ENCODE measurements around the gene USP17L28. TPM values are rescaled to one million over a fixed set of nuclear protein-coding genes. Genes with fewer than 3 reads are reported as not detected.
"Not testable (repeated sequence)": the region's sequence is repeated elsewhere in the genome, so short reads cannot be mapped to it uniquely, and the experiment has no call there.

USP17L28 gene
- total and polyA plus RNA-seq, 4 donors, result not detected

GRCh38 chr4:9353338-9353737 lies 4.6 kb downstream of the USP17L28 start, which contains the start of gene USP17L29:
USP17L29 (plus strand) TSS chr4:9353638; CDS start chr4:9353638, 0 bp downstream.
- H3K9me3 ChIP-seq (ENCODE audit: control insufficient read depth in 4 of 4, low read length in 3 of 4); H3K4me1 ChIP-seq (ENCODE audit: control insufficient read depth in 4 of 4, insufficient read depth in 4 of 4, low read length in 3 of 4); H3K27me3 ChIP-seq (ENCODE audit: control insufficient read depth in 4 of 4, insufficient read depth in 4 of 4, low read length in 3 of 4); H3K4me3 ChIP-seq (ENCODE audit: low read depth in 1 of 3, low read length in 3 of 3); H3K9ac ChIP-seq (ENCODE audit: low read depth in 1 of 2, low read length in 2 of 2); H3K27ac ChIP-seq (ENCODE audit: low read depth in 1 of 2, low read length in 2 of 2); H3K36me3 ChIP-seq (ENCODE audit: control insufficient read depth in 4 of 4, insufficient read depth in 3 of 4, low read depth in 1 of 4, low read length in 3 of 4); DNase-seq (ENCODE audit: low spot score): not testable (repeated sequence)
- WGBS, result no CpG with 5 or more reads among the region's 15 CpGs

GRCh38 chr4:9362829-9363228 lies 14.1 kb downstream of the USP17L28 start, which contains the start of gene USP17L30:
USP17L30 (plus strand) TSS chr4:9363129; CDS start chr4:9363129, 0 bp downstream.
- not testable (repeated sequence) for H3K27ac ChIP-seq (ENCODE audit: low read depth in 1 of 2, low read length in 2 of 2); H3K9ac ChIP-seq (ENCODE audit: low read depth in 1 of 2, low read length in 2 of 2); H3K27me3 ChIP-seq (ENCODE audit: control insufficient read depth in 4 of 4, insufficient read depth in 4 of 4, low read length in 3 of 4); DNase-seq (ENCODE audit: low spot score); H3K4me3 ChIP-seq (ENCODE audit: low read depth in 1 of 3, low read length in 3 of 3); H3K4me1 ChIP-seq (ENCODE audit: control insufficient read depth in 4 of 4, insufficient read depth in 4 of 4, low read length in 3 of 4); H3K9me3 ChIP-seq (ENCODE audit: control insufficient read depth in 4 of 4, low read length in 3 of 4); H3K36me3 ChIP-seq (ENCODE audit: control insufficient read depth in 4 of 4, insufficient read depth in 3 of 4, low read depth in 1 of 4, low read length in 3 of 4)
- WGBS, result no CpG with 5 or more reads among the region's 15 CpGs

GRCh38 chr4:9379881-9380280 lies 31.2 kb downstream of the USP17L28 start:
- H3K9ac ChIP-seq (ENCODE audit: low read depth in 1 of 2, low read length in 2 of 2); DNase-seq (ENCODE audit: low spot score); H3K36me3 ChIP-seq (ENCODE audit: control insufficient read depth in 4 of 4, insufficient read depth in 3 of 4, low read depth in 1 of 4, low read length in 3 of 4); H3K4me1 ChIP-seq (ENCODE audit: control insufficient read depth in 4 of 4, insufficient read depth in 4 of 4, low read length in 3 of 4); H3K9me3 ChIP-seq (ENCODE audit: control insufficient read depth in 4 of 4, low read length in 3 of 4); H3K4me3 ChIP-seq (ENCODE audit: low read depth in 1 of 3, low read length in 3 of 3); H3K27me3 ChIP-seq (ENCODE audit: control insufficient read depth in 4 of 4, insufficient read depth in 4 of 4, low read length in 3 of 4); H3K27ac ChIP-seq (ENCODE audit: low read depth in 1 of 2, low read length in 2 of 2): not testable (repeated sequence)
- WGBS, result 77% methylated on average over 1 of the region's 1 CpG

- WGBS, result 28% methylated on average over 36 of the region's 36 CpGs
- peak; percentile 35 for DNase-seq (ENCODE audit: low spot score)
- peak overlapping the region in 2 of 3 donors; percentile 32 to 39 for H3K4me3 ChIP-seq (ENCODE audit: low read depth in 1 of 3, low read length in 3 of 3)
- not testable (repeated sequence) for H3K27ac ChIP-seq (ENCODE audit: low read depth in 1 of 2, low read length in 2 of 2); H3K27me3 ChIP-seq (ENCODE audit: control insufficient read depth in 4 of 4, insufficient read depth in 4 of 4, low read length in 3 of 4); H3K9me3 ChIP-seq (ENCODE audit: control insufficient read depth in 4 of 4, low read length in 3 of 4); H3K4me1 ChIP-seq (ENCODE audit: control insufficient read depth in 4 of 4, insufficient read depth in 4 of 4, low read length in 3 of 4); H3K9ac ChIP-seq (ENCODE audit: low read depth in 1 of 2, low read length in 2 of 2); H3K36me3 ChIP-seq (ENCODE audit: control insufficient read depth in 4 of 4, insufficient read depth in 3 of 4, low read depth in 1 of 4, low read length in 3 of 4)
- TF ChIP-seq RAD21 (IDR thresholded peaks at IDR 0.05), result peak; percentile 42 to 66
- TF ChIP-seq CTCF (IDR thresholded peaks at IDR 0.05; ENCODE audit: low read depth, low read length, missing input control), result peak; percentile 31
Observed at GRCh38 chr4:9381012-9381534, 32.4 kb downstream of the USP17L28 start.

GRCh38 chr4:9384126-9384525 lies 35.4 kb downstream of the USP17L28 start:
- H3K36me3 ChIP-seq (ENCODE audit: control insufficient read depth in 4 of 4, insufficient read depth in 3 of 4, low read depth in 1 of 4, low read length in 3 of 4), result no peaks in the 10 kb centered on the region
- H3K4me3 ChIP-seq (ENCODE audit: low read depth in 1 of 3, low read length in 3 of 3), result no peak overlapping the region
- 70% methylated on average over 1 of the region's 1 CpG for WGBS

More at GRCh38 chr4:9384126-9384525, 35.4 kb downstream of the USP17L28 start:
- TF ChIP-seq MAX (IDR thresholded peaks at IDR 0.05) (no peak), RXRA (IDR thresholded peaks at IDR 0.05) (no peak), HNF4A (conservative IDR thresholded peaks at IDR 0.05) (no peak), REST (IDR thresholded peaks at IDR 0.05) (no peak)
- Histone ChIP-seq H3K27me3 (ENCODE audit: control insufficient read depth in 4 of 4, insufficient read depth in 4 of 4, low read length in 3 of 4) (no peaks in the 10 kb centered on the region), H3K27ac (ENCODE audit: low read depth in 1 of 2, low read length in 2 of 2) (no peak overlapping the region), H3K9me3 (ENCODE audit: control insufficient read depth in 4 of 4, low read length in 3 of 4) (no peaks in the 10 kb centered on the region), H3K9ac (ENCODE audit: low read depth in 1 of 2, low read length in 2 of 2) (no peak overlapping the region), H3K4me1 (ENCODE audit: control insufficient read depth in 4 of 4, insufficient read depth in 4 of 4, low read length in 3 of 4) (peaks cover 0 to 3% (median 1%) of the 10 kb centered on the region in 4 donors)
- DNase-seq (ENCODE audit: low spot score), result no peak

All from liver (tissue), 9 donors.